ENCODE measurements around the gene CYTL1.

Gene CYTL1

GRCh38 chr4:4968161-4968725 lies 51.0 kb downstream of the CYTL1 start:
- in situ Hi-C loops (cut with HindIII; ENCODE audit: low sequenced_read_pairs): no loop called here
- H3K4me3 ChIP-seq (ENCODE audit: low read depth, low read length): no peak overlapping the region
- DNase-seq (ENCODE audit: low read depth): no peak
- no peak for TF ChIP-seq CTCF (IDR thresholded peaks at IDR 0.05; ENCODE audit: low read depth, low read length, missing control alignments)
